ENCODE measurements around the gene PDE4D.

DNA sequence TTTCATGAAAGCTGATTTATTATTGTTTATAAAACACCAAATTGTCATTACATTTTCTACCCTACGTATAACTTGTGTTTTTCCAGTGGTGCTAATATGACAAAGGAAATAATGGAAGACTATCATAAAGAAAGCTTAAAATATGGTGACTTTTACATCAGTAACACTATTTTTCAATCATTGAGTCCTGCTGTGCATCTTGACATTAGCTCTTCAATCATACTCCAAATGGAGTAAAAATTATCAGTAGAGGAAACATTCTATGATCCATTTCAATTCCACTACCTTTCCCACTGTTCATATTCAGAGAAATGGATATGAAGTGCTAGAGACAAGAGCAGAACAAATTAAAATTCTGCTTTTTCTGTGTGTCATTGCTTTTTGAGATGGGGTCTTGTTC is 774.0 kb downstream of the PDE4D start:
- no peak for TF ChIP-seq POLR2A (IDR thresholded peaks at IDR 0.05; ENCODE audit: low read depth, low read length)
- TF ChIP-seq SPI1 (IDR thresholded peaks at IDR 0.05; ENCODE audit: low read depth, low read length) = no peak
- TF ChIP-seq TAF1 (IDR thresholded peaks at IDR 0.05; ENCODE audit: low read depth, low read length) = no peak
- no peak for TF ChIP-seq POLR2AphosphoS5 (IDR thresholded peaks at IDR 0.05; ENCODE audit: low read depth, low read length)
- no peak for TF ChIP-seq POU2F2 (IDR thresholded peaks at IDR 0.05; ENCODE audit: low read depth, low read length)
